B cell (primary cell): ENCODE measurements around the gene NADSYN1. TPM values are rescaled to one million over a fixed set of nuclear protein-coding genes. Genes with fewer than 3 reads are reported as not detected.

Source experiments
- ATAC-seq: fragments of 200-7000 bp; cut with Tn5 transposase; one replicate; pipeline ENCODE4 v1.10.0; 2021; ENCODE audit warnings: low read depth, mild to moderate bottlenecking, moderate number of reproducible peaks, moderate library complexity
- CTCF ChIA-PET: fragments of 350-600 bp; sonication (Branson Sonifier 250); formaldehyde crosslinking; loops from one replicate; lab custom pipeline; 2021; ENCODE audit warnings: antibody characterized with exemption, inconsistent platforms; lab: Charles Lee
- POLR2A ChIA-PET: fragments of 350-600 bp; sonication (Branson Sonifier 250); formaldehyde crosslinking; loops from one replicate; lab custom pipeline; 2021; ENCODE audit warnings: antibody characterized with exemption; lab: Charles Lee
- DNase-seq: peaks from one replicate; pipeline ENCODE4 v3.0.0; 2013
- H2AFZ ChIP-seq: 2 replicates; pipeline ENCODE4 v1.6.1; 2012; ENCODE audit warnings: mild to moderate bottlenecking, low read depth, low read length; ENCODE audit not compliant: insufficient read depth, poor library complexity, severe bottlenecking
- H3K27ac ChIP-seq, 2 donors: 1 replicate in 1 of 2; 2 replicates in 1 of 2; pipeline ENCODE4 v1.5.1; 2012 to 2013; ENCODE audit warnings: low read length in 2 of 2, mild to moderate bottlenecking in 2 of 2, moderate library complexity in 1 of 2
- H3K27me3 ChIP-seq, 4 experiments: fragments of 200-600 bp in 1 of 4; sonication (generic) in 1 of 4; replicated peaks in 1 of 4; 1 replicate in 2 of 4; 2 replicates in 2 of 4; pipeline versions ENCODE4 v1.6.1 to v1.7.0; 2013 to 2016; ENCODE audit warnings: low read length in 3 of 4, mild to moderate bottlenecking in 2 of 4, mixed read lengths in 1 of 4, moderate library complexity in 1 of 4; ENCODE audit not compliant: insufficient read depth in 4 of 4, control insufficient read depth in 3 of 4; ENCODE audit errors: control extremely low read depth in 1 of 4
- H3K36me3 ChIP-seq, 2 experiments: replicated peaks in 1 of 2; 1 replicate in 1 of 2; 2 replicates in 1 of 2; pipeline versions ENCODE4 v1.6.1 to v1.7.1; 2013; ENCODE audit warnings: low read length in 1 of 2; ENCODE audit not compliant: insufficient read depth in 2 of 2, control insufficient read depth in 1 of 2; ENCODE audit errors: control extremely low read depth in 1 of 2, extremely low read depth in 1 of 2
- H3K4me1 ChIP-seq, 2 donors: fragments of 200-600 bp in 1 of 2; sonication (generic) in 1 of 2; 1 replicate in 1 of 2; 2 replicates in 1 of 2; pipeline versions ENCODE4 v1.5.1 to v1.6.1; 2013 to 2017; ENCODE audit warnings: low read length in 2 of 2; ENCODE audit not compliant: control insufficient read depth in 2 of 2, insufficient read depth in 2 of 2
- H3K4me2 ChIP-seq: replicated peaks from 2 replicates; pipeline ENCODE3; 2012; ENCODE audit warnings: mild to moderate bottlenecking, low read depth, low read length; ENCODE audit not compliant: poor library complexity, severe bottlenecking
- H3K4me3 ChIP-seq, 5 experiments: fragments of 200-600 bp in 1 of 5; sonication (generic) in 1 of 5; 1 replicate in 3 of 5; 2 replicates in 2 of 5; pipeline versions ENCODE4 v1.5.1 to v1.7.0; 2011 to 2016; ENCODE audit warnings: low read length in 4 of 5, mild to moderate bottlenecking in 4 of 5, low read depth in 2 of 5, control low read depth in 1 of 5, moderate library complexity in 1 of 5; ENCODE audit not compliant: insufficient read depth in 1 of 5; ENCODE audit errors: control extremely low read depth in 1 of 5, extremely low read depth in 1 of 5
- H3K79me2 ChIP-seq: fragments of 200-600 bp; sonication (generic); one replicate; pipeline ENCODE4 v1.6.0; 2016; ENCODE audit warnings: low read length; ENCODE audit not compliant: control insufficient read depth, insufficient read depth
- H3K9ac ChIP-seq: fragments of 200-600 bp; sonication (generic); 2 replicates; pipeline ENCODE4 v1.6.1; 2017; ENCODE audit warnings: mild to moderate bottlenecking, low read length, moderate library complexity
- H3K9me3 ChIP-seq, 3 donors: one replicate each; pipeline versions ENCODE4 v1.6.1 to v1.7.1; 2013; ENCODE audit warnings: low read length in 2 of 3; ENCODE audit not compliant: control insufficient read depth in 2 of 3, insufficient read depth in 1 of 3; ENCODE audit errors: control extremely low read depth in 1 of 3
- H4K20me1 ChIP-seq: 2 replicates; pipeline ENCODE4 v1.6.0; 2012; ENCODE audit warnings: mild to moderate bottlenecking, low read length; ENCODE audit not compliant: insufficient read depth, control insufficient read depth, poor library complexity, severe bottlenecking
- H3K27ac Mint-ChIP-seq: one replicate; pipeline ENCODE4 v1.8.0; 2021; ENCODE audit warnings: mixed read lengths
- H3K27me3 Mint-ChIP-seq: one replicate; pipeline ENCODE4 v1.8.0; 2021; ENCODE audit warnings: mixed read lengths
- H3K4me1 Mint-ChIP-seq: one replicate; pipeline ENCODE4 v1.8.0; 2021; ENCODE audit warnings: mixed read lengths
- H3K4me3 Mint-ChIP-seq: one replicate; pipeline ENCODE4 v1.8.0; 2021; ENCODE audit warnings: mixed read lengths
- H3K9me3 Mint-ChIP-seq: one replicate; pipeline ENCODE4 v1.8.0; 2022; ENCODE audit warnings: mixed read lengths; ENCODE audit not compliant: insufficient read depth
- CTCF ChIP-seq: fragments of 200-600 bp; IDR thresholded peaks from one replicate; pipeline ENCODE4 v1.8.0; 2022; ENCODE audit warnings: antibody characterized with exemption, mild to moderate bottlenecking
- EZH2 ChIP-seq: IDR thresholded peaks from 2 replicates; pipeline ENCODE4 v1.6.1; 2012; ENCODE audit warnings: borderline replicate concordance, low read depth, mild to moderate bottlenecking, moderate library complexity, low read length; ENCODE audit not compliant: insufficient read depth, poor library complexity, severe bottlenecking
- WGBS: methylation state at CpG from one replicate; pipeline ENCODE4 v1.1.5; 2013; ENCODE audit warnings: missing lambda C conversion rate; ENCODE audit not compliant: insufficient coverage; 5-methylcytosine and 5-hydroxymethylcytosine counted together
- intact Hi-C: fragments of 100-400 bp; cut with micrococcal nuclease; formaldehyde crosslinking; loops from one replicate; pipeline ENCODE4 v1.10.0; 2022
- polyA plus RNA-seq: library from polyadenylated mRNA; depleted of rRNA; stranded (reverse); fragments of >200 nt; gene quantifications from 2 replicates; pipeline ENCODE4 v1.2.3, GENCODE V29; 2012
- total RNA-seq, 2 donors: library from RNA; stranded (reverse); fragments of 120-200 nt in 1 of 2; gene quantifications; 1 replicate in 1 of 2; 2 replicates in 1 of 2; pipeline versions ENCODE4 v1.2.3 to v1.2.4, GENCODE V29; 2013 to 2022

The NADSYN1 gene
- total and polyA plus RNA-seq, 2 donors (not counting 1 experiment from before 2014, with no cell fraction given): 153 to 222 TPM

GRCh38 chr11:71502026-71502425 lies 49.0 kb downstream of the NADSYN1 start:
- Histone ChIP-seq H4K20me1 (no peaks in the 10 kb centered on the region), H3K4me2 (no peak overlapping the region), H3K9me3 (peaks cover 0 to 7% (median 1%) of the 10 kb centered on the region in 3 donors), H3K79me2 (no peaks in the 10 kb centered on the region), H3K4me1 (no peaks in the 10 kb centered on the region), H3K36me3 (peaks cover 0 to 63% of the 10 kb centered on the region in 2 experiments), H3K9ac (no peak overlapping the region), H3K4me3 (no peak overlapping the region), H2AFZ (no peak overlapping the region), H3K27ac (no peak overlapping the region), H3K27me3 (no peaks in the 10 kb centered on the region)
- no peak for TF ChIP-seq CTCF
- Mint-ChIP-seq H3K27ac (no peak overlapping the region), H3K27me3 (no peaks in the 10 kb centered on the region), H3K4me1 (peaks cover 2% of the 10 kb centered on the region), H3K9me3 (peaks cover 3% of the 10 kb centered on the region), H3K4me3 (no peak overlapping the region)
- no peak for ATAC-seq
- no peak for DNase-seq
- intact Hi-C loops: no loop called here
- ChIA-PET POLR2A (interaction anchor here (0.6 kb wide), 1 partner anchor 305 kb away, joined by 8 read pairs; no protein-coding TSS in a partner anchor), CTCF (no interaction called here)
- 100% methylated on average over 5 of the region's 10 CpGs for WGBS

- POLR2A ChIA-PET: no interaction called here
- no peak overlapping the region for H2AFZ ChIP-seq
- Mint-ChIP-seq H3K27me3 (no peaks in the 10 kb centered on the region), H3K27ac (no peak overlapping the region), H3K4me3 (no peak overlapping the region), H3K9me3 (peaks cover 5% of the 10 kb centered on the region), H3K4me1 (peaks cover 2% of the 10 kb centered on the region)
- TF ChIP-seq EZH2 (no peak), CTCF (no peak)
- no peaks in the 10 kb centered on the region for H3K27me3 ChIP-seq
- H3K4me3 ChIP-seq: no peak overlapping the region
- no peak for ATAC-seq
- DNase-seq: no peak
- H3K27ac ChIP-seq: no peak overlapping the region
- H4K20me1 ChIP-seq: no peaks in the 10 kb centered on the region
- H3K4me1 ChIP-seq: no peaks in the 10 kb centered on the region
- peaks cover 0 to 11% (median 7%) of the 10 kb centered on the region in 3 donors for H3K9me3 ChIP-seq
- H3K9ac ChIP-seq: no peak overlapping the region
- H3K36me3 ChIP-seq: peaks cover 0 to 55% of the 10 kb centered on the region in 2 experiments
- no peaks in the 10 kb centered on the region for H3K79me2 ChIP-seq
- H3K4me2 ChIP-seq: no peak overlapping the region
- intact Hi-C loops: no loop called here
- WGBS: 98% methylated on average over 14 of the region's 15 CpGs
- CTCF ChIA-PET: no interaction called here
Measured at GRCh38 chr11:71502871-71503435, 50.0 kb downstream of the NADSYN1 start.
